Cardiac fibroblast (primary cell): ENCODE measurements around the gene PKMYT1.

ENCODE experiments used
- DNase-seq, 2 donors: peaks; one replicate each; pipeline versions ENCODE4 v3.0.0 to v3.0.0-alpha.2; 2010; ENCODE audit warnings: low read depth in 2 of 2
- H3K4me3 ChIP-seq, 2 donors: replicated peaks in 1 of 2; 1 replicate in 1 of 2; 2 replicates in 1 of 2; pipeline ENCODE4 v1.5.1; 2011; ENCODE audit warnings: low read depth in 2 of 2, low read length in 2 of 2, mild to moderate bottlenecking in 2 of 2, moderate library complexity in 1 of 2
- CTCF ChIP-seq: IDR thresholded peaks from one replicate; pipeline ENCODE4 v1.5.1; 2011; ENCODE audit warnings: low read depth, mild to moderate bottlenecking, low read length, inconsistent platforms

The PKMYT1 gene

GRCh38 chr16:3010510-3010909, 30.3 kb upstream of the PKMYT1 start:
- H3K4me3 ChIP-seq = no peak overlapping the region
- DNase-seq = no peak
- TF ChIP-seq CTCF = no peak

- no peak for TF ChIP-seq CTCF
- no peak overlapping the region for H3K4me3 ChIP-seq
- DNase-seq = no peak
These were observed 29.5 kb upstream of the PKMYT1 start for GRCh38 chr16:3009568-3010390.

GRCh38 chr16:3008690-3009037, 28.4 kb upstream of the PKMYT1 start:
- TF ChIP-seq CTCF = no peak
- no peak for DNase-seq
- H3K4me3 ChIP-seq = no peak overlapping the region

GRCh38 chr16:3007957-3008689, 27.9 kb upstream of the PKMYT1 start:
- DNase-seq = no peak
- no peak overlapping the region for H3K4me3 ChIP-seq
- TF ChIP-seq CTCF = no peak

GRCh38 chr16:3007059-3007956, 27.1 kb upstream of the PKMYT1 start:
- no peak for DNase-seq
- no peak overlapping the region for H3K4me3 ChIP-seq
- no peak for TF ChIP-seq CTCF

- no peak overlapping the region for H3K4me3 ChIP-seq
- TF ChIP-seq CTCF = no peak
- no peak for DNase-seq
These were observed 24.6 kb upstream of the PKMYT1 start for GRCh38 chr16:3004781-3005284.
